Caco-2 (cell line): ENCODE data around the gene UPK1B. TPM values are rescaled to one million over a fixed set of nuclear protein-coding genes. Genes with fewer than 3 reads are reported as not detected.

Experiments used
- BruUV-seq: library from RNA; stranded (reverse); fragments of 400-500 nt; replicated peaks from 2 replicates; lab custom pipeline; 2021; lab: Mats Ljungman, UMichigan
- CTCF ChIA-PET: fragments of 300-600 bp; sonication (Branson Sonifier 250); formaldehyde crosslinking; loops from one replicate; lab custom pipeline; 2022; ENCODE audit warnings: antibody characterized with exemption; lab: Charles Lee
- POLR2A ChIA-PET: fragments of 300-600 bp; sonication (Branson Sonifier 250); formaldehyde crosslinking; loops from one replicate; lab custom pipeline; 2022; ENCODE audit warnings: antibody characterized with exemption; lab: Charles Lee
- DNase-seq, 2 experiments: peaks; one replicate each; pipeline versions ENCODE4 v3.0.0 to v3.0.0-alpha.2; 2020 to 2022
- H3K27me3 ChIP-seq: replicated peaks from 2 replicates; pipeline ENCODE4 v1.6.0; 2011; ENCODE audit warnings: low read length; ENCODE audit not compliant: control insufficient read depth, insufficient read depth
- H3K36me3 ChIP-seq: 2 replicates; pipeline ENCODE4 v1.5.1; 2011; ENCODE audit warnings: low read length; ENCODE audit not compliant: control insufficient read depth, insufficient read depth
- H3K4me1 ChIP-seq: fragments of 250-450 bp; sonication (Bioruptor Pico); 2 replicates; pipeline ENCODE4 v1.5.1; 2020; ENCODE audit warnings: mild to moderate bottlenecking
- H3K4me3 ChIP-seq: 2 replicates; pipeline ENCODE4 v1.5.1; 2011; ENCODE audit warnings: low read depth, mild to moderate bottlenecking, control low read depth, low read length
- H3K9me3 ChIP-seq: fragments of 250-450 bp; sonication (Bioruptor Pico); 2 replicates; pipeline ENCODE4 v1.5.1; 2020; ENCODE audit warnings: mild to moderate bottlenecking, moderate library complexity
- H3K27ac Mint-ChIP-seq: one replicate; pipeline ENCODE4 v1.8.0; 2022; ENCODE audit warnings: mixed read lengths; ENCODE audit not compliant: unreplicated experiment
- H3K27me3 Mint-ChIP-seq: one replicate; pipeline ENCODE4 v1.8.0; 2022; ENCODE audit warnings: mixed read lengths; ENCODE audit not compliant: insufficient read depth, unreplicated experiment
- H3K36me3 Mint-ChIP-seq: one replicate; pipeline ENCODE4 v1.8.0; 2022; ENCODE audit warnings: mild to moderate bottlenecking, mixed read lengths; ENCODE audit not compliant: insufficient read depth, unreplicated experiment
- H3K4me1 Mint-ChIP-seq: one replicate; pipeline ENCODE4 v1.8.0; 2022; ENCODE audit warnings: low read depth, mixed read lengths; ENCODE audit not compliant: unreplicated experiment
- H3K4me3 Mint-ChIP-seq: one replicate; pipeline ENCODE4 v1.8.0; 2022; ENCODE audit warnings: mild to moderate bottlenecking, moderate library complexity, mixed read lengths; ENCODE audit not compliant: unreplicated experiment
- H3K9me3 Mint-ChIP-seq: one replicate; pipeline ENCODE4 v1.8.0; 2022; ENCODE audit warnings: mixed read lengths; ENCODE audit not compliant: unreplicated experiment
- CTCF ChIP-seq, 2 experiments: fragments of 200-600 bp in 1 of 2; IDR thresholded peaks; 1 replicate in 1 of 2; 2 replicates in 1 of 2; pipeline versions ENCODE4 v1.5.1 to v1.8.0; 2011 to 2022; ENCODE audit warnings: antibody characterized with exemption in 1 of 2, control low read depth in 1 of 2, inconsistent platforms in 1 of 2, low read depth in 1 of 2, low read length in 1 of 2, mild to moderate bottlenecking in 1 of 2, moderate library complexity in 1 of 2; ENCODE audit not compliant: insufficient read depth in 1 of 2, severe bottlenecking in 1 of 2, unreplicated experiment in 1 of 2
- intact Hi-C: fragments of 100-400 bp; cut with micrococcal nuclease; formaldehyde crosslinking; loops from one replicate; pipeline ENCODE4 v1.10.0; 2022; ENCODE audit not compliant: unreplicated experiment
- total RNA-seq: library from RNA; stranded (reverse); gene quantifications from 2 replicates; pipeline ENCODE4 v1.2.3, GENCODE V29; 2022

Gene UPK1B
- total RNA-seq, 1 experiment from 2014 or later = 0.50 TPM

GRCh38 chr3:119234610-119235009, 61.2 kb downstream of the UPK1B start:
- ChIA-PET CTCF (no interaction called here), POLR2A (no interaction called here)
- Histone ChIP-seq H3K27me3 (no peaks in the 10 kb centered on the region), H3K9me3 (no peaks in the 10 kb centered on the region), H3K4me3 (no peak overlapping the region), H3K36me3 (no peaks in the 10 kb centered on the region; the same call in 1 of the 2 replicates), H3K4me1 (peaks cover 16% of the 10 kb centered on the region)
- no peak overlapping the region for H3K4me3 Mint-ChIP-seq
- H3K27me3 Mint-ChIP-seq = no peaks in the 10 kb centered on the region
- intact Hi-C loops = no loop called here
- DNase-seq = no peak
- H3K36me3 Mint-ChIP-seq = peaks cover 62% of the 10 kb centered on the region
- H3K9me3 Mint-ChIP-seq = no peaks in the 10 kb centered on the region
- peaks cover under 1% of the 10 kb centered on the region for H3K4me1 Mint-ChIP-seq
- BruUV-seq = no TSS peak
- H3K27ac Mint-ChIP-seq = no peak overlapping the region
- TF ChIP-seq CTCF (IDR thresholded peaks at IDR 0.05; ENCODE audit: insufficient read depth in 1 of 2, low read depth in 1 of 2, low read length in 1 of 2, severe bottlenecking in 1 of 2, unreplicated experiment in 1 of 2) = no peak

GRCh38 chr3:119235151-119235550, 61.8 kb downstream of the UPK1B start:
- Mint-ChIP-seq H3K4me1 (peaks cover 5% of the 10 kb centered on the region), H3K4me3 (no peak overlapping the region), H3K36me3 (peaks cover 62% of the 10 kb centered on the region), H3K9me3 (no peaks in the 10 kb centered on the region), H3K27ac (no peak overlapping the region), H3K27me3 (no peaks in the 10 kb centered on the region)
- DNase-seq = no peak
- no peaks in the 10 kb centered on the region for H3K27me3 ChIP-seq
- ChIA-PET POLR2A (no interaction called here), CTCF (no interaction called here)
- H3K36me3 ChIP-seq = no peaks in the 10 kb centered on the region; the same call in 1 of the 2 replicates
- TF ChIP-seq CTCF (IDR thresholded peaks at IDR 0.05; ENCODE audit: insufficient read depth in 1 of 2, low read depth in 1 of 2, low read length in 1 of 2, severe bottlenecking in 1 of 2, unreplicated experiment in 1 of 2) = no peak
- no peak overlapping the region for H3K4me3 ChIP-seq
- no peaks in the 10 kb centered on the region for H3K9me3 ChIP-seq
- no TSS peak for BruUV-seq
- peaks cover 16% of the 10 kb centered on the region for H3K4me1 ChIP-seq
- intact Hi-C loops = no loop called here

GRCh38 chr3:119236756-119237155, 63.4 kb downstream of the UPK1B start:
- intact Hi-C loops = no loop called here
- H3K4me3 ChIP-seq = no peak overlapping the region
- H3K9me3 ChIP-seq = no peaks in the 10 kb centered on the region
- no TSS peak for BruUV-seq
- peaks cover 6% of the 10 kb centered on the region for H3K4me1 Mint-ChIP-seq
- no peak overlapping the region for H3K4me3 Mint-ChIP-seq
- no peaks in the 10 kb centered on the region; the same call in 1 of the 2 replicates for H3K36me3 ChIP-seq
- H3K4me1 ChIP-seq = peaks cover 23% of the 10 kb centered on the region
- DNase-seq = no peak
- H3K27ac Mint-ChIP-seq = no peak overlapping the region
- peaks cover 50% of the 10 kb centered on the region for H3K36me3 Mint-ChIP-seq
- H3K9me3 Mint-ChIP-seq = no peaks in the 10 kb centered on the region
- no peak for TF ChIP-seq CTCF (IDR thresholded peaks at IDR 0.05; ENCODE audit: insufficient read depth in 1 of 2, low read depth in 1 of 2, low read length in 1 of 2, severe bottlenecking in 1 of 2, unreplicated experiment in 1 of 2)
- H3K27me3 Mint-ChIP-seq = no peaks in the 10 kb centered on the region
- no peaks in the 10 kb centered on the region for H3K27me3 ChIP-seq
- POLR2A ChIA-PET = no interaction called here
- CTCF ChIA-PET = no interaction called here
